K562 treated with DMSO at 1 percent for 24 hours (cell line): Measurements from ENCODE around the gene NUMA1. TPM values are rescaled to one million over a fixed set of nuclear protein-coding genes. Genes with fewer than 3 reads are reported as not detected.

Experiments used
- total RNA-seq: library from RNA; unstranded; fragments of 300-600 nt; gene quantifications from 2 replicates; pipeline ENCODE4 v1.2.3, GENCODE V29; 2022; ENCODE audit warnings: low read depth; ENCODE audit not compliant: insufficient read depth

NUMA1 gene
- 142 and 143 TPM in 2 replicates for total RNA-seq

GRCh38 chr11:72080326-72081183, at the start of gene NUMA1, which contains the start of gene LRRC51:
NUMA1 (minus strand) TSS chr11:72080542; CDS start chr11:72035943, 44,599 bp downstream.
LRRC51 (plus strand) TSS chr11:72080850; CDS start chr11:72089084, 8,234 bp downstream.

GRCh38 chr11:72112143-72112977, 32.0 kb upstream of the NUMA1 start, which contains the start of gene ANAPC15:
ANAPC15 (minus strand) TSS chr11:72112695; CDS start chr11:72111276, 1,419 bp downstream.

GRCh38 chr11:72105888-72106287, 25.5 kb upstream of the NUMA1 start, which contains the start of gene TOMT:
TOMT (plus strand) TSS chr11:72105924; CDS start chr11:72105952, 28 bp downstream.

GRCh38 chr11:72102946-72103753, 22.8 kb upstream of the NUMA1 start, which contains the start of gene LAMTOR1:
LAMTOR1 (minus strand) TSS chr11:72103297; CDS start chr11:72103224, 73 bp downstream.

GRCh38 chr11:71998649-71999310, 81.6 kb downstream of the NUMA1 start, which contains the start of gene IL18BP:
IL18BP (plus strand) TSS chr11:71998909; CDS start chr11:71999985, 1,076 bp downstream.

Other genes with a start within 250 kb of the NUMA1 start
- not detected in 2 replicates for gene DEFB108B, start 247.3 kb downstream of the NUMA1 start, total RNA-seq
- not detected in 2 replicates for gene DEFB131B, start 202.1 kb downstream of the NUMA1 start, total RNA-seq
- 3.6 TPM in 1 of 2 replicates, not detected in the other for gene XNDC1N, start 151.9 kb downstream of the NUMA1 start, total RNA-seq
- gene RNF121, start 151.5 kb downstream of the NUMA1 start, total RNA-seq, result 23.1 and 28.5 TPM in 2 replicates
- gene IL18BP, start 81.6 kb downstream of the NUMA1 start, total RNA-seq, result 9.8 and 10.9 TPM in 2 replicates
- 4.6 and 6.9 TPM in 2 replicates for gene LRRC51, start 308 bp upstream of the NUMA1 start, total RNA-seq
- gene LAMTOR1, start 22.8 kb upstream of the NUMA1 start, total RNA-seq, result 95.2 and 103 TPM in 2 replicates
- not detected in 2 replicates for gene TOMT, start 25.4 kb upstream of the NUMA1 start, total RNA-seq
- gene ANAPC15, start 32.2 kb upstream of the NUMA1 start, total RNA-seq, result 29.7 and 44.2 TPM in 2 replicates
- not detected in 2 replicates for gene FOLR3, start 55.2 kb upstream of the NUMA1 start, total RNA-seq
- gene FOLR1, start 111.6 kb upstream of the NUMA1 start, total RNA-seq, result 16.2 and 19.2 TPM in 2 replicates
- gene FOLR2, start 136.3 kb upstream of the NUMA1 start, total RNA-seq, result not detected in 2 replicates
- gene INPPL1, start 144.2 kb upstream of the NUMA1 start, total RNA-seq, result 111 and 118 TPM in 2 replicates
- gene PHOX2A, start 163.6 kb upstream of the NUMA1 start, total RNA-seq, result not detected in 2 replicates